DMS114 treated with DMSO at 0.1 percent for 48 hours (cell line): ENCODE results near the gene MT1G.
"Not testable (repeated sequence)": the region's sequence is repeated elsewhere in the genome, so short reads cannot be mapped to it uniquely, and the experiment has no call there.

Experiments used
- DNase-seq: peaks from one replicate; lab custom pipeline; 2025; ENCODE audit not compliant: unreplicated experiment; lab: John Stamatoyannopoulos, UW

The MT1G gene

GRCh38 chr16:56637814-56638750 lies 29.8 kb downstream of the MT1G start, which contains the start of gene MT1A:
MT1A (plus strand) TSS chr16:56638666; CDS start chr16:56638739, 73 bp downstream.
- peak; percentile 67 for DNase-seq

- no peak for DNase-seq
These were observed 31.1 kb downstream of the MT1G start for GRCh38 chr16:56636616-56637413.

- DNase-seq: no peak
These were observed 32.4 kb downstream of the MT1G start for GRCh38 chr16:56635441-56635967.

- no peak for DNase-seq
These were observed 33.0 kb downstream of the MT1G start for GRCh38 chr16:56634715-56635440.

GRCh38 chr16:56633535-56633934 lies 34.3 kb downstream of the MT1G start:
- no peak for DNase-seq

GRCh38 chr16:56632848-56633365 lies 35.0 kb downstream of the MT1G start:
- DNase-seq: no peak

- no peak for DNase-seq
These were observed 35.6 kb downstream of the MT1G start, which contains the start of gene MT1M for GRCh38 chr16:56632156-56632847. MT1M (plus strand) TSS chr16:56632659; CDS start chr16:56632732, 73 bp downstream.

GRCh38 chr16:56631832-56632155 lies 36.1 kb downstream of the MT1G start:
- no peak for DNase-seq

GRCh38 chr16:56631197-56631596 lies 36.7 kb downstream of the MT1G start:
- DNase-seq: no peak

- no peak for DNase-seq
These were observed 37.7 kb downstream of the MT1G start for GRCh38 chr16:56630134-56630533.

- DNase-seq: no peak
These were observed 38.3 kb downstream of the MT1G start for GRCh38 chr16:56629531-56629930.

GRCh38 chr16:56628486-56629350 lies 39.1 kb downstream of the MT1G start:
- no peak for DNase-seq

- no peak for DNase-seq
These were observed 41.2 kb downstream of the MT1G start for GRCh38 chr16:56626685-56627084.

- no peak for DNase-seq
These were observed 41.8 kb downstream of the MT1G start for GRCh38 chr16:56625943-56626654.

- peak; percentile 24 for DNase-seq
These were observed 42.5 kb downstream of the MT1G start, which contains the start of gene MT1E for GRCh38 chr16:56625140-56625942. MT1E (plus strand) TSS chr16:56625781; CDS start chr16:56625852, 71 bp downstream.

- no peak for DNase-seq
These were observed 44.2 kb downstream of the MT1G start for GRCh38 chr16:56623637-56624036.

GRCh38 chr16:56623184-56623583 lies 44.7 kb downstream of the MT1G start:
- DNase-seq: not testable (repeated sequence)
